GM19397 (cell line): ENCODE results near the gene MDFI.

Experiments
- ATAC-seq: cut with Tn5 transposase; IDR thresholded peaks from one replicate; pipeline ENCODE4 v1.9.1; 2021; ENCODE audit warnings: mild to moderate bottlenecking, moderate library complexity; ENCODE audit not compliant: unreplicated experiment

The MDFI gene

DNA sequence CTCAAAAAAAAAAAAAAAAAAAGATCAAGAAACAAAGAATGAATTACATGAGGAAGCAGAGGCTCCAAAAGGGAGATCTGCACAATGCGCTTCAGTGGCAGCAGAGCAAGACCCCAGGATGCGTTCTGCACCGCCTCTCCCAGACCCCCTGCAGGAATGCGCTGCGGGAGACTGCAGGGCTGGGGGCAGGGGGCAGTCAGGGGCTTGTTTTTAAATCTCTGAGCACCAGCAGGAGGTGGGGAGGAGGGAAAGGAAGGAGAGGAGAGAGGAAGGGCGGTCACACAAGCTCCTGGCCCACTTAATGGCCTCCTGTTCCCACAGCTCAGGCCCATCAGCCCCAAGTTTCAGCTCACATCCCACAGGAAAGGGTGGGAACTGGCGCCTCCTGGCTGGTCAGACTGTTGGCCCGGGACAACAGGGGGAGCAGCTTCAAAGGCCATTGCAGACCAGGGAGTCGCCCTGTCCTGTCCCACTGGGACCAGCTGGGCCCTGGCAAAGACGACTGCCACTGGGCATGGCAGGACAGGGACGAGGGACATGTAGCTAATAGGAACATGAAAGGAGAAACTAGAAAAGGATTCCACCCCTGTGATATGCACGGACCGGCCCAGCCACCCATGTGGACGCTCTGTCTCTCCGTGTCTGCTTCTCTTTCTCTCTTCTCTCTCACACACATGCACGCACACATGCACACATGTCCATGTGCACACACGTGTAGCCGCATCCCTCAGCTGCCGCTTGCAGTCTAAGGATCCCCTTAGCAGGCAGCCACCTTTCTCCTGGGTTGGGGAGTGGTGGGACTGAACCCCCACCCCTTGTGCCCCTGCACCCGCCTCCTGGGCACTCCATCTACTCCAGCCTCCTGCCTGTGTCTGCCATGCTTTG lies 62.4 kb downstream of the MDFI start:
- no peak for ATAC-seq

DNA sequence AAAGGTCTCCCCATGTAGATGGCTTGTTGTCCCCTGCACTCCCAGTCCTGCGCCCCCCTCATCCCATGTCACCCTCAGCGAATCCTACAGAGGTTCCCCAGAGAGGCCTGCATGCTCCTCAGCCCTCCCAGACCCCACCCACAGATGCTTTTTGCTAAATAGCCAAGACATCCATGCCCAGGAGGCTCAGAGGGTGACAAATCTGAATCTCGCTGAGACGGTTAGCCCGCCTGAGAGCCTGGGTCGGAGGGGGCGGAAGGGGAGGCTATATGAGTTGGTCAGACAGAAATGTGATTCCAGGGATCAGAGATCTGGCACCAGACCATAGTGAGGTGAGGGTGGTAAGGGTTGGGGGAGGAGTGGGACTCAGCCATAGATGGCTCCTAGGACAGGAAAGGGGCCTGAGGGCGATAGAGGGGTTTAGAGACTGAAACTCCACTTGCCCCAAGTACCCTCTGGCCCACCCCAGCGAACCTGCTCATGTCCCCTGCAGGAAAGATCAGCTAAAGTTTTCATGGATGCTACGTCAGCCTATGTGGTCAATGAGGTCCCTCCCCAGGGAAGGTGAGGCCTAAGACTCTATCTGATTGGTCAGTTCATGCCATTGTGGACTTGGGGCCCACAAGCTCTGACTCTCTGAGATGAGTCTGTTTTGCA lies 63.9 kb downstream of the MDFI start:
- no peak for ATAC-seq

DNA sequence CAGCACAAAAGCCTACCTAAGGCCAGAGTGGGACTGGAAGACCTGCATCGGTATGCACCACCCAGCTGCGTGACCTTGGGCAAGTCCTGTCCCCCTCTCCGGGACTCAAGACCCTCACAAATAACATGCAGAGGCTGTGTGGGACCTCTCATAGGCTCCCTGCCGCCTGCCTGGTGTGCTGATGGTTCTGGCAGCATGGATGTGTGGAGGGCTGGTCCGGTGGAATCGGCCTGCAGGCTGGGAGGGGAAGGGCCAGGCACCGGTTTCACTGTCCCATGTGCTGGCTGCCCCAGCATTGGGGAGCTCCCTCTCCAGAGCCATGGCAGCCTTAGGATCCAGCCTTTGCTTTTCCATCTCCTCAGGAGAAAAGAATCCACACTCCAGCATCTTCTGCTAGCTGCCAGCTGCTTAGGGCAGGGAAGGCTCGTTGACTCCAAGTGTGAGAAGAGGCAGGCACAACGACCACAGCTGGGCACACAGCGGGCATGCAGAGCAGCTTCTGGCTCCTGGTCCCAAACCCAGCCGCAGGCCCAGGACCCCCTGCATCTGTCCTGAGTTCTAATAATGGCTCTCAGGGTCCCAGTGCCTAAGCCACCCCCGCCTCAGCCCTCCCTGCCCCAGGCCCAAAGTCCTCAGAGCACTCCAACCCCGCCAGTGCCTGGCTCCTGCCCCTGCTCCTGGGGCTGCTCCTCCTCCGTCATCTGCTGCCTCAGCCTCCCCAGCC lies 64.7 kb downstream of the MDFI start:
- ATAC-seq, result no peak
